ENCODE results near the gene DOCK1.

Gene DOCK1

GRCh38 chr10:127417031-127417430, 511.8 kb downstream of the DOCK1 start:
- TF ChIP-seq CTCF (IDR thresholded peaks at IDR 0.05; ENCODE audit: borderline replicate concordance, extremely low read depth, low read length, poor library complexity, severe bottlenecking) (no peak), EZH2 (IDR thresholded peaks at IDR 0.05; ENCODE audit: borderline replicate concordance, low read depth, low read length, severe bottlenecking) (no peak)
- Histone ChIP-seq H3K79me2 (ENCODE audit: insufficient read depth, low read length) (no peaks in the 10 kb centered on the region), H3K27me3 (ENCODE audit: insufficient read depth, low read length, poor library complexity) (no peaks in the 10 kb centered on the region), H3K4me3 (ENCODE audit: low read depth in 1 of 2, low read length in 2 of 2) (no peak overlapping the region), H4K20me1 (ENCODE audit: insufficient read depth, low read length) (no peaks in the 10 kb centered on the region), H3K27ac (ENCODE audit: low read length) (no peak overlapping the region), H3K4me1 (ENCODE audit: insufficient read depth, low read length) (no peaks in the 10 kb centered on the region), H3K4me2 (ENCODE audit: insufficient read depth, low read length) (no peak overlapping the region), H3K9me3 (ENCODE audit: insufficient read depth, low read length, severe bottlenecking) (no peaks in the 10 kb centered on the region), H3K36me3 (ENCODE audit: insufficient read depth, low read length) (no peaks in the 10 kb centered on the region), H3K9ac (ENCODE audit: low read depth, low read length) (no peak overlapping the region), H2AFZ (ENCODE audit: low read depth, low read length) (no peak overlapping the region)
- no peak for DNase-seq
- no peak for ATAC-seq (ENCODE audit: insufficient read depth, low read depth)

- H4K20me1 ChIP-seq (ENCODE audit: insufficient read depth, low read length): no peaks in the 10 kb centered on the region
- no peaks in the 10 kb centered on the region for H3K4me1 ChIP-seq (ENCODE audit: insufficient read depth, low read length)
- no peak overlapping the region for H3K4me3 ChIP-seq (ENCODE audit: low read depth in 1 of 2, low read length in 2 of 2)
- no peaks in the 10 kb centered on the region for H3K36me3 ChIP-seq (ENCODE audit: insufficient read depth, low read length)
- no peak overlapping the region for H3K9ac ChIP-seq (ENCODE audit: low read depth, low read length)
- H3K27ac ChIP-seq (ENCODE audit: low read length): no peak overlapping the region
- no peak for TF ChIP-seq EZH2 (IDR thresholded peaks at IDR 0.05; ENCODE audit: borderline replicate concordance, low read depth, low read length, severe bottlenecking)
- TF ChIP-seq CTCF (IDR thresholded peaks at IDR 0.05; ENCODE audit: borderline replicate concordance, extremely low read depth, low read length, poor library complexity, severe bottlenecking): no peak
- no peaks in the 10 kb centered on the region for H3K9me3 ChIP-seq (ENCODE audit: insufficient read depth, low read length, severe bottlenecking)
- H3K79me2 ChIP-seq (ENCODE audit: insufficient read depth, low read length): no peaks in the 10 kb centered on the region
- no peaks in the 10 kb centered on the region for H3K27me3 ChIP-seq (ENCODE audit: insufficient read depth, low read length, poor library complexity)
- ATAC-seq (ENCODE audit: insufficient read depth, low read depth): no peak
- H3K4me2 ChIP-seq (ENCODE audit: insufficient read depth, low read length): no peak overlapping the region
- DNase-seq: no peak
- H2AFZ ChIP-seq (ENCODE audit: low read depth, low read length): no peak overlapping the region
Observed at GRCh38 chr10:127417686-127418401, 512.6 kb downstream of the DOCK1 start.

- H3K36me3 ChIP-seq (ENCODE audit: insufficient read depth, low read length): no peaks in the 10 kb centered on the region
- DNase-seq (no peak), ATAC-seq (ENCODE audit: insufficient read depth, low read depth) (no peak)
- no peak overlapping the region for H3K4me3 ChIP-seq (ENCODE audit: low read depth in 1 of 2, low read length in 2 of 2)
- H3K9ac ChIP-seq (ENCODE audit: low read depth, low read length): no peak overlapping the region
- H3K4me1 ChIP-seq (ENCODE audit: insufficient read depth, low read length): no peaks in the 10 kb centered on the region
- H3K4me2 ChIP-seq (ENCODE audit: insufficient read depth, low read length): no peak overlapping the region
- no peaks in the 10 kb centered on the region for H4K20me1 ChIP-seq (ENCODE audit: insufficient read depth, low read length)
- TF ChIP-seq EZH2 (IDR thresholded peaks at IDR 0.05; ENCODE audit: borderline replicate concordance, low read depth, low read length, severe bottlenecking) (no peak), CTCF (IDR thresholded peaks at IDR 0.05; ENCODE audit: borderline replicate concordance, extremely low read depth, low read length, poor library complexity, severe bottlenecking) (no peak)
- H3K79me2 ChIP-seq (ENCODE audit: insufficient read depth, low read length): no peaks in the 10 kb centered on the region
- H2AFZ ChIP-seq (ENCODE audit: low read depth, low read length): no peak overlapping the region
- H3K27ac ChIP-seq (ENCODE audit: low read length): no peak overlapping the region
- no peaks in the 10 kb centered on the region for H3K27me3 ChIP-seq (ENCODE audit: insufficient read depth, low read length, poor library complexity)
- no peaks in the 10 kb centered on the region for H3K9me3 ChIP-seq (ENCODE audit: insufficient read depth, low read length, severe bottlenecking)
Observed at GRCh38 chr10:127418536-127419168, 513.4 kb downstream of the DOCK1 start.

Data from DND-41 (cell line).